ENCODE results near the gene FAM193A.

- TF ChIP-seq CTCF (IDR thresholded peaks at IDR 0.05 in 4 of 5, conservative IDR thresholded peaks at IDR 0.05 in 1 of 5) (no peak), POLR2A (IDR thresholded peaks at IDR 0.05) (no peak)
Measured at GRCh38 chr4:2651998-2652397, 115.6 kb downstream of the FAM193A start.

Measured in gastrocnemius medialis (tissue), 4 donors.